ENCODE measurements around the gene EMP1. TPM values are rescaled to one million over a fixed set of nuclear protein-coding genes. Genes with fewer than 3 reads are reported as not detected.

EMP1 gene
- total and polyA plus RNA-seq, 5 experiments from 2014 or later, result 0.14 to 2.9 (median 1.2) TPM; not detected in 1

DNA sequence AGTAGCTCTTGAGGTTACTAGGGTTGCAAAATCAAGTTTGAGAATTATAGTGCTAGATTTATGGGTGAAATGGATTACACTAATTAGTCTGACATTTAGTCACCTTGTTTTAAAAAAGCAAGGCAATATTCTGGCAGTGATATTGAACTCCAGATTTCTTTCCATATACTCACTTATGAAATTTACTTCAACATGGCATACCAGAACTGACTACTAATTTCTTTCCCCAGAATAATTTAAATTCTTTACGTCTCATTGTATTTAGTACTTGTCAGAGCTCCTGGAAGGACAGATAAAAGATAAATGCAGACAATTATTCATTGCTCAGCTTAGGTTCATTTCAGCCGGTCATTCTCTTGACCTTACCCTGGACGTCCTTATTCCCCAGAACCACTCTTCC lies 24.3 kb downstream of the EMP1 start:
- H3K4me1 Mint-ChIP-seq, result no peaks in the 10 kb centered on the region
- no peak for ATAC-seq
- no peak overlapping the region for H3K27ac Mint-ChIP-seq
- POLR2A ChIA-PET, result no interaction called here
- H3K27me3 Mint-ChIP-seq, result peaks cover 0 to 9% (median 4%) of the 10 kb centered on the region in 5 donors
- DNase-seq, result no peak
- H3K36me3 Mint-ChIP-seq, result no peaks in the 10 kb centered on the region
- H3K9me3 Mint-ChIP-seq, result peaks cover 0 to 10% (median 0%) of the 10 kb centered on the region in 9 donors
- H3K4me3 Mint-ChIP-seq, result no peak overlapping the region

DNA sequence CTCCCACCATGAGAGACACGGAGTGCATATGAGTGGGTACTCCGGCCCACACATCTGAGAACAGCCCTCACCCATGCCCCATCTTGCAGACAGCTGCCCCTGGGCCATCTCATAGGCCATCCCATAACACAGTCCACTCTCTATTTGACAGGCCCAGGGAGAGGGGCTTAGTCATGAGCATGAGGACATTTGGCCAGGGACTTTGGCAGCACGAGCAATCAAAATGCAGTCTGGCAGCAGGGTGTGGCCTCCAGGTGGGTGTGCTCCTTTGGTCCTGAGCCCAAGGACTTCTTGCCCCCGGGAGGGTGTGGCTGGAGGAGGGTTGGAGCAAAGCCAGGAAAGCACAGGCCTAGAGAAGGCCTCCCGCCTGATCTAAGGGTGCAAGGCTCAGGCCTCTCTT lies 25.6 kb downstream of the EMP1 start:
- no peak for ATAC-seq
- no peaks in the 10 kb centered on the region for H3K36me3 Mint-ChIP-seq
- DNase-seq, result no peak
- POLR2A ChIA-PET, result no interaction called here
- no peaks in the 10 kb centered on the region for H3K4me1 Mint-ChIP-seq
- H3K4me3 Mint-ChIP-seq, result no peak overlapping the region
- H3K27ac Mint-ChIP-seq, result no peak overlapping the region
- H3K9me3 Mint-ChIP-seq, result peaks cover 0 to 5% (median 0%) of the 10 kb centered on the region in 9 donors
- H3K27me3 Mint-ChIP-seq, result peaks cover 5 to 12% (median 7%) of the 10 kb centered on the region in 5 donors

GRCh38 chr12:13223179-13223804 lies 26.8 kb downstream of the EMP1 start:
- Mint-ChIP-seq H3K27me3 (peaks cover 10 to 13% (median 13%) of the 10 kb centered on the region in 5 donors), H3K27ac (no peak overlapping the region), H3K9me3 (peaks cover 0 to 5% (median 0%) of the 10 kb centered on the region in 9 donors), H3K36me3 (no peaks in the 10 kb centered on the region), H3K4me1 (no peaks in the 10 kb centered on the region), H3K4me3 (no peak overlapping the region)
- no peak for ATAC-seq
- POLR2A ChIA-PET, result no interaction called here
- DNase-seq, result no peak

GRCh38 chr12:13223941-13224340 lies 27.4 kb downstream of the EMP1 start:
- Mint-ChIP-seq H3K27me3 (peaks cover 9 to 16% (median 13%) of the 10 kb centered on the region in 5 donors), H3K27ac (no peak overlapping the region), H3K9me3 (peaks cover 0 to 5% (median 0%) of the 10 kb centered on the region in 9 donors), H3K36me3 (no peaks in the 10 kb centered on the region), H3K4me1 (no peaks in the 10 kb centered on the region), H3K4me3 (no peak overlapping the region)
- ATAC-seq, result no peak
- POLR2A ChIA-PET, result no interaction called here
- DNase-seq, result no peak

- DNase-seq (no peak), ATAC-seq (no peak)
- POLR2A ChIA-PET, result no interaction called here
- no peaks in the 10 kb centered on the region for H3K4me1 Mint-ChIP-seq
- peaks cover 0 to 3% (median 0%) of the 10 kb centered on the region in 3 donors for H3K36me3 Mint-ChIP-seq
- H3K27me3 Mint-ChIP-seq, result peaks cover 10 to 29% (median 17%) of the 10 kb centered on the region in 5 donors
- H3K4me3 Mint-ChIP-seq, result no peak overlapping the region
- no peaks in the 10 kb centered on the region for H3K9me3 Mint-ChIP-seq
- no peak overlapping the region for H3K27ac Mint-ChIP-seq
Observed at GRCh38 chr12:13227191-13227590, 30.7 kb downstream of the EMP1 start.

GRCh38 chr12:13228579-13228978 lies 32.1 kb downstream of the EMP1 start:
- POLR2A ChIA-PET, result no interaction called here
- peaks cover 10 to 34% (median 17%) of the 10 kb centered on the region in 5 donors for H3K27me3 Mint-ChIP-seq
- DNase-seq (no peak), ATAC-seq (no peak)
- H3K4me3 Mint-ChIP-seq, result no peak overlapping the region
- no peaks in the 10 kb centered on the region for H3K4me1 Mint-ChIP-seq
- no peak overlapping the region for H3K27ac Mint-ChIP-seq
- peaks cover 0 to 3% (median 0%) of the 10 kb centered on the region in 3 donors for H3K36me3 Mint-ChIP-seq
- no peaks in the 10 kb centered on the region for H3K9me3 Mint-ChIP-seq

- Mint-ChIP-seq H3K4me1 (no peaks in the 10 kb centered on the region), H3K36me3 (peaks cover 0 to 3% (median 0%) of the 10 kb centered on the region in 3 donors), H3K27me3 (peaks cover 7 to 31% (median 16%) of the 10 kb centered on the region in 5 donors), H3K27ac (no peak overlapping the region), H3K4me3 (no peak overlapping the region), H3K9me3 (no peaks in the 10 kb centered on the region)
- POLR2A ChIA-PET, result no interaction called here
- no peak for ATAC-seq
- DNase-seq, result no peak
Observed at GRCh38 chr12:13229504-13229903, 33.0 kb downstream of the EMP1 start.

DNA sequence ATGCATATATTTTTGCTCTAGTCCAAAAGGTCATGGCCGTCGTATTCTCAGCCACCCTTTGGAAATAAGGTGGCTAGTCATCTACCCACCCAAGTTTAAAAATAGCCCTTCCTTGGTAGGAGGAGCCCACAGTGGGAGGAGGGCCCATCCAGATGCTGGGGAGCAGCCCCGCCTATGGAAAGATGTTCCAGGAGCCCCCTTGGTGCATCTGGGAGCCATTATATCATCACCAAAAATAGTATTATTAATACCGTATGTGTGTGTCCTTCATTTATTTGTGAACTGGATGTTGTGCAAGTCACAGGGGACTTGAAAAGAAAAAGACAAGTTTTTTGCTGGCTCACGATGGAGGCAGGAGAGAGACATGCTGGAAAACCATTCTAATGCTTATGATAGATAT lies 34.0 kb downstream of the EMP1 start:
- Mint-ChIP-seq H3K4me3 (no peak overlapping the region), H3K4me1 (no peaks in the 10 kb centered on the region), H3K27me3 (peaks cover 4 to 31% (median 12%) of the 10 kb centered on the region in 5 donors), H3K36me3 (peaks cover 0 to 3% (median 0%) of the 10 kb centered on the region in 3 donors), H3K27ac (no peak overlapping the region), H3K9me3 (no peaks in the 10 kb centered on the region)
- ATAC-seq (no peak), DNase-seq (no peak)
- POLR2A ChIA-PET, result no interaction called here

- Mint-ChIP-seq H3K27me3 (peaks cover 0 to 20% (median 6%) of the 10 kb centered on the region in 5 donors), H3K27ac (no peak overlapping the region), H3K9me3 (no peaks in the 10 kb centered on the region), H3K36me3 (peaks cover 0 to 3% (median 0%) of the 10 kb centered on the region in 3 donors), H3K4me1 (no peaks in the 10 kb centered on the region), H3K4me3 (no peak overlapping the region)
- DNase-seq (peak in 5 of 10 donors; percentile 15 to 31 (median 22)), ATAC-seq (peak in 1 of 2 donors; percentile 51)
- POLR2A ChIA-PET, result no interaction called here
Observed at GRCh38 chr12:13233830-13234641, 37.5 kb downstream of the EMP1 start.

GRCh38 chr12:13238204-13238603 lies 41.7 kb downstream of the EMP1 start:
- Mint-ChIP-seq H3K27ac (no peak overlapping the region), H3K27me3 (peaks cover 0 to 9% (median 5%) of the 10 kb centered on the region in 5 donors), H3K9me3 (no peaks in the 10 kb centered on the region), H3K4me3 (no peak overlapping the region), H3K36me3 (no peaks in the 10 kb centered on the region), H3K4me1 (no peaks in the 10 kb centered on the region)
- POLR2A ChIA-PET, result no interaction called here
- DNase-seq, result no peak
- ATAC-seq, result no peak

DNA sequence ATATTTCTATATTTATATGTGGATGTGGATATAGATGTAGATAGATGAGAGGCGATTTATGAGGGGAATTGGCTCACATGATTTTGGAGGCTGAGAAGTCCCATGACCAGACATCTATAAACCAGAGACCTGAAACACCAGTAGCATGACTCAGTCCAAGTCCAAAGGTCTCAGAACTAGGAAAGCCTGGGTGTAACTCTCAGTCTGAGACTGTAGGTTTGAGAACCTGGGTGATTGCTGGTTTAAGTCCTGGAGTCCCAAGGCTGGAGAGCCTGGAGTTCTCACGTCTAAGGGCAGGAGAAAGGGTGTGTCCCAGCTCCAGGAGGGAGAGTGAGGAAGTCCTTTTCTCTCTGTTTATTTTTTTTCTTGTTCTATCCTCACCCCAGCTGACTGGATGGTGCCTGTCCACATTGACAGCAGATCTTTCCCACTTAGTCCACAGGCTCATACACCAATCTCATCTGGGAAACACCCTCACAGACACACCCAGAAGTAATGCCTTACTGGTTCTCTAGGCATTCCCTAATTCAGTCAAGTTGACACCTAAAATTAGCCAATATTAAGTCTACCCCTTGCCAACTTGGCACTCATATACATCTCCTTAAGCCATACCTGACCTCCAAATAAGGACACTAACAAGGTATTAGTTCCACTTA lies 45.4 kb downstream of the EMP1 start:
- no peak for DNase-seq
- no peak for ATAC-seq
- H3K4me1 Mint-ChIP-seq, result no peaks in the 10 kb centered on the region
- peaks cover 7 to 14% (median 8%) of the 10 kb centered on the region in 5 donors for H3K27me3 Mint-ChIP-seq
- H3K27ac Mint-ChIP-seq, result no peak overlapping the region
- POLR2A ChIA-PET, result no interaction called here
- no peaks in the 10 kb centered on the region for H3K9me3 Mint-ChIP-seq
- H3K4me3 Mint-ChIP-seq, result no peak overlapping the region
- H3K36me3 Mint-ChIP-seq, result no peaks in the 10 kb centered on the region

DNA sequence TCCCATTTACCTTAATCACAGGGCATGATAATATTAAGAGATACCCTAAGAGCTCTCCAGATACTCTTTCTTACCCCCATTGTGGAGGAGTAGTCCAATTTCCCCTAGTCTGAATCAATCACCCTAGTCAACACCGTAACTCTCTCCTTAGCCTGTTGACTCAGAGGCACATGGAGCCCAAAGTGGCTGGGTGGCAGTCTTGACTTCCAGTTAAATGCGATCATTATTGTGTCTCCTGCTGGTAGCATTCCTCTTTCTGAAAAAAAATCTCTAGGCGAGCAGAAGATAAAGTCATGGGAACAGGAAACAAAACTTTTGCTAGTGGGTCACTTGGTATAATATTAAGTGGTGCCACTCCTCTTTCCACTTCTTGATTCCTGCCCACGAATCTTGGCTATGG lies 46.4 kb downstream of the EMP1 start:
- no peak overlapping the region for H3K27ac Mint-ChIP-seq

DNA sequence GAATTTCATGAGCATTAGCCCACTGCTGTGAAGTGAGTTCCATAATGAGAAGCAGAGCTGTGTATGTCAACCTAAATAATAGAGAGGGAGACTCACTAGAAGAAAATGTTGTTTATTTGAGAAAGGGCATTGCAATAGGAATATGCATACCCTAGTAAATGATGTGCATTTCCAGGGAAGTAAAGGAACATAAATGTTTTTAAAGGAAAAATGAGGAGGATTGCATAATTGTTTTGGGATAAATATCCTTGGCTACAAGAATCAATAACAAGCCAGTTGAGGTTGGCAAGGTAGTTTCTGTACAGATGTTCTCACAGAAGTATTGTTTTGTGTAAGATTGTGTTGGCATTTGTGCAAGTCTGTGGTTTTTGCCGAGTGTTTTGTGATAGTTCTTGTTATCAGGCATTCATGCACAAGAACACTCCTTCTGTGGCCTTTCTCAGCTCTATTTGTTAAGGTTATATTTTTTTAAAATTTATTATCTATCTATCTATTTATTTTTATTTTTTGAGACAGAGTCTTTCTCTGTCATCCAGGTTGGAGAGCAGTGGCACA lies 47.1 kb downstream of the EMP1 start:
- H3K36me3 Mint-ChIP-seq, result no peaks in the 10 kb centered on the region
- H3K4me3 Mint-ChIP-seq, result no peak overlapping the region
- POLR2A ChIA-PET, result no interaction called here
- DNase-seq (no peak), ATAC-seq (no peak)
- no peaks in the 10 kb centered on the region for H3K9me3 Mint-ChIP-seq
- H3K27me3 Mint-ChIP-seq, result peaks cover 5 to 11% (median 10%) of the 10 kb centered on the region in 5 donors
- no peak overlapping the region for H3K27ac Mint-ChIP-seq
- H3K4me1 Mint-ChIP-seq, result no peaks in the 10 kb centered on the region

More for the DNA sequence above, 46.4 kb downstream of the EMP1 start:
- Mint-ChIP-seq H3K27me3 (peaks cover 5 to 11% (median 10%) of the 10 kb centered on the region in 5 donors), H3K4me3 (no peak overlapping the region), H3K36me3 (no peaks in the 10 kb centered on the region), H3K4me1 (no peaks in the 10 kb centered on the region), H3K9me3 (no peaks in the 10 kb centered on the region)
- POLR2A ChIA-PET, result interaction anchor here (0.6 kb wide), 1 partner anchor 748 kb away, joined by 5 read pairs; no protein-coding TSS in a partner anchor
- ATAC-seq (no peak), DNase-seq (no peak)
